ENCODE measurements around the gene SLC12A5.

- TF ChIP-seq CTCF (IDR thresholded peaks at IDR 0.05) (no peak), POLR2A (IDR thresholded peaks at IDR 0.05; ENCODE audit: low read depth) (no peak), POLR2AphosphoS5 (IDR thresholded peaks at IDR 0.05) (no peak)
These were observed 78.0 kb downstream of the SLC12A5 start for GRCh38 chr20:46107061-46107460.

Data from esophagus muscularis mucosa (tissue), 3 donors.